HCT116 (cell line): ENCODE measurements around the gene SH3PXD2A. TPM values are rescaled to one million over a fixed set of nuclear protein-coding genes. Genes with fewer than 3 reads are reported as not detected.

Source experiments
- ATAC-seq: fragments of 200-7000 bp; cut with Tn5 transposase; 2 replicates; pipeline ENCODE4 v1.9.1; 2020; ENCODE audit warnings: mild to moderate bottlenecking, moderate library complexity
- BruUV-seq: library from RNA; stranded (reverse); fragments of 400-500 nt; replicated peaks from 2 replicates; lab custom pipeline; 2021; lab: Mats Ljungman, UMichigan
- CTCF ChIA-PET: fragments of 300-600 bp; sonication (Branson Sonifier 250); formaldehyde crosslinking; loops from one replicate; lab custom pipeline; 2021; ENCODE audit warnings: antibody characterized with exemption; lab: Charles Lee
- POLR2A ChIA-PET: fragments of 300-600, 350-600 bp; sonication (Branson Sonifier 250); formaldehyde crosslinking; loops from one replicate; lab custom pipeline; 2021; ENCODE audit warnings: antibody characterized with exemption; lab: Charles Lee
- RAD21 ChIA-PET, 2 experiments: fragments of 300-600 bp; sonication (Branson Sonifier 250); formaldehyde crosslinking; loops; one replicate each; lab custom pipeline; 2023; ENCODE audit warnings: low total read pairs in 2 of 2; ENCODE audit not compliant: uncharacterized antibody in 2 of 2, unreplicated experiment in 2 of 2, low non-redundant PET in 1 of 2; lab: Charles Lee
- DNase-seq: peaks from one replicate; pipeline ENCODE4 v3.0.0-alpha.2; 2010; ENCODE audit warnings: low read depth, low spot score
- H2AFZ ChIP-seq: fragments of 200-600 bp; shearing (Covaris generic), sonication (generic); 2 replicates; pipeline ENCODE4 v1.6.1; 2017; ENCODE audit warnings: low read depth, mixed run types, mixed read lengths, antibody characterized with exemption, low read length; ENCODE audit not compliant: poor library complexity, severe bottlenecking
- H3K27ac ChIP-seq: 2 replicates; pipeline ENCODE4 v1.5.1; 2012; ENCODE audit warnings: low read depth, low read length
- H3K27me3 ChIP-seq: fragments of 200-600 bp; sonication (generic); 2 replicates; pipeline ENCODE4 v1.6.1; 2016; ENCODE audit warnings: mixed run types, low read length, mixed read lengths; ENCODE audit not compliant: insufficient read depth
- H3K36me3 ChIP-seq, 2 experiments: fragments of 200-500 bp in 1 of 2; fragments of 200-600 bp in 1 of 2; sonication (Bioruptor generic) in 1 of 2; sonication (generic) in 1 of 2; 2 replicates each; pipeline versions ENCODE4 v1.5.1 to v1.6.1; 2014 to 2016; ENCODE audit warnings: low read length in 2 of 2, inconsistent platforms in 1 of 2, mixed read lengths in 1 of 2, mixed run types in 1 of 2; ENCODE audit not compliant: insufficient read depth in 2 of 2, control insufficient read depth in 1 of 2
- H3K4me1 ChIP-seq, 2 experiments: fragments of 200-600 bp in 1 of 2; sonication (generic) in 1 of 2; 2 replicates each; pipeline versions ENCODE4 v1.5.1 to v1.6.1; 2012 to 2017; ENCODE audit warnings: low read length in 2 of 2, inconsistent platforms in 1 of 2, mild to moderate bottlenecking in 1 of 2, mixed read lengths in 1 of 2, mixed run types in 1 of 2, moderate library complexity in 1 of 2; ENCODE audit not compliant: insufficient read depth in 2 of 2, control insufficient read depth in 1 of 2
- H3K4me2 ChIP-seq: fragments of 200-600 bp; sonication (generic); 2 replicates; pipeline ENCODE4 v1.6.1; 2017; ENCODE audit warnings: mixed run types, low read length, mixed read lengths
- H3K4me3 ChIP-seq, 2 experiments: fragments of 200-600 bp in 1 of 2; sonication (generic) in 1 of 2; replicated peaks in 1 of 2; 2 replicates each; pipeline ENCODE4 v1.5.1; 2011 to 2016; ENCODE audit warnings: low read length in 2 of 2, control low read depth in 1 of 2, low read depth in 1 of 2, mild to moderate bottlenecking in 1 of 2, mixed read lengths in 1 of 2, mixed run types in 1 of 2
- H3K79me2 ChIP-seq: fragments of 200-600 bp; sonication (generic); 2 replicates; pipeline ENCODE4 v1.6.1; 2017; ENCODE audit warnings: mild to moderate bottlenecking, mixed run types, low read length, moderate library complexity, mixed read lengths; ENCODE audit not compliant: insufficient read depth
- H3K9ac ChIP-seq: fragments of 200-600 bp; sonication (generic); 2 replicates; pipeline ENCODE4 v1.6.1; 2016; ENCODE audit warnings: low read length, mixed read lengths
- H3K9me2 ChIP-seq: fragments of 200-600 bp; sonication (generic), shearing (Covaris generic); 2 replicates; pipeline ENCODE4 v1.6.1; 2017; ENCODE audit warnings: mixed run types, mild to moderate bottlenecking, moderate library complexity; ENCODE audit not compliant: insufficient read depth
- H3K9me3 ChIP-seq, 2 experiments: fragments of 200-500 bp in 1 of 2; fragments of 200-600 bp in 1 of 2; sonication (Bioruptor generic) in 1 of 2; sonication (generic) in 1 of 2; 2 replicates each; pipeline ENCODE4 v1.6.1; 2014 to 2017; ENCODE audit warnings: low read length in 2 of 2, mixed read lengths in 2 of 2, inconsistent platforms in 1 of 2, low read depth in 1 of 2, mild to moderate bottlenecking in 1 of 2, mixed run types in 1 of 2, moderate library complexity in 1 of 2; ENCODE audit not compliant: control insufficient read depth in 1 of 2, insufficient read depth in 1 of 2
- H4K20me1 ChIP-seq: fragments of 200-600 bp; sonication (generic), shearing (Covaris generic); 2 replicates; pipeline ENCODE4 v1.6.1; 2017; ENCODE audit warnings: mixed run types, mild to moderate bottlenecking, moderate library complexity; ENCODE audit not compliant: insufficient read depth
- CBX3 ChIP-seq: IDR thresholded peaks from 2 replicates; pipeline ENCODE4 v1.6.1; 2012; ENCODE audit warnings: low read depth
- CEBPB ChIP-seq: IDR thresholded peaks from 2 replicates; pipeline ENCODE4 v1.6.1; 2012; ENCODE audit warnings: low read depth
- CTCF ChIP-seq, 3 experiments: fragments of 200-600 bp in 1 of 3; sonication (generic) in 1 of 3; IDR thresholded peaks in 2 of 3; conservative IDR thresholded peaks in 1 of 3; 2 replicates each; pipeline ENCODE4 v1.5.1; 2012 to 2017; ENCODE audit warnings: low read depth in 2 of 3, low read length in 2 of 3, antibody characterized with exemption in 1 of 3, borderline replicate concordance in 1 of 3, control low read depth in 1 of 3, mild to moderate bottlenecking in 1 of 3, mixed read lengths in 1 of 3, mixed run types in 1 of 3, moderate library complexity in 1 of 3; ENCODE audit not compliant: insufficient read depth in 1 of 3
- ELF1 ChIP-seq: IDR thresholded peaks from 2 replicates; pipeline ENCODE4 v1.6.1; 2012; ENCODE audit warnings: low read depth, borderline replicate concordance
- EZH2 ChIP-seq: fragments of 200-600 bp; sonication (generic); IDR thresholded peaks from 2 replicates; pipeline ENCODE4 v1.6.1; 2017; ENCODE audit warnings: antibody characterized with exemption, mixed run types
- EZH2phosphoT487 ChIP-seq: fragments of 200-600 bp; IDR thresholded peaks from 2 replicates; pipeline ENCODE4 v1.6.1; 2018; ENCODE audit warnings: antibody characterized with exemption, borderline replicate concordance
- JUND ChIP-seq: IDR thresholded peaks from 2 replicates; pipeline ENCODE4 v1.6.1; 2012
- POLR2A ChIP-seq: IDR thresholded peaks from 2 replicates; pipeline ENCODE4 v1.7.0; 2011; ENCODE audit warnings: borderline replicate concordance; ENCODE audit not compliant: insufficient read depth, insufficient read length; ENCODE audit errors: extremely low read depth
- POLR2AphosphoS5 ChIP-seq: IDR thresholded peaks from 2 replicates; pipeline ENCODE4 v1.6.1; 2011; ENCODE audit warnings: mild to moderate bottlenecking, low read depth, low read length, moderate library complexity
- SP1 ChIP-seq: IDR thresholded peaks from 2 replicates; pipeline ENCODE4 v1.6.1; 2012; ENCODE audit warnings: low read depth
- SRF ChIP-seq: IDR thresholded peaks from 2 replicates; pipeline ENCODE4 v1.6.1; 2012; ENCODE audit warnings: low read depth
- YY1 ChIP-seq: IDR thresholded peaks from 2 replicates; pipeline ENCODE4 v1.6.1; 2011; ENCODE audit warnings: low read length, low read depth, moderate library complexity, mild to moderate bottlenecking; ENCODE audit not compliant: insufficient replicate concordance; ENCODE audit errors: extremely low read depth
- ZBTB33 ChIP-seq: IDR thresholded peaks from 2 replicates; pipeline ENCODE4 v1.6.1; 2011; ENCODE audit warnings: mild to moderate bottlenecking, low read length, moderate library complexity; ENCODE audit not compliant: insufficient replicate concordance; ENCODE audit errors: extremely low read depth
- ZFX ChIP-seq: fragments of 450-650 bp; IDR thresholded peaks from 2 replicates; pipeline ENCODE4 v1.6.1; 2017
- ZNF274 ChIP-seq: fragments of 200-500 bp; sonication (Bioruptor generic); IDR thresholded peaks from 2 replicates; pipeline ENCODE4 v1.6.1; 2014; ENCODE audit warnings: mild to moderate bottlenecking, low read depth, low read length, inconsistent platforms
- intact Hi-C: fragments of 100-400 bp; cut with micrococcal nuclease; formaldehyde crosslinking; loops from 2 replicates; pipeline ENCODE4 v1.10.0; 2022
- total RNA-seq: library from RNA; stranded (reverse); gene quantifications from one replicate; pipeline ENCODE4 v1.2.1, GENCODE V29; 2021; ENCODE audit not compliant: unreplicated experiment
- TF ChIP-seq, protein P1 (sequence below): IDR thresholded peaks from 2 replicates; pipeline ENCODE4 v1.6.1; 2012
- TF ChIP-seq, protein P2 (sequence below): IDR thresholded peaks from 2 replicates; pipeline ENCODE4 v1.6.1; 2012; ENCODE audit warnings: low read depth

Gene SH3PXD2A
- total RNA-seq, 1 experiment from 2014 or later: 8.7 TPM

GRCh38 chr10:103641326-103641725, 214.1 kb downstream of the SH3PXD2A start:
- POLR2A ChIA-PET: interaction anchor here (0.6 kb wide), 1 partner anchor 786 kb away, joined by 3 read pairs; no protein-coding TSS in a partner anchor

More at GRCh38 chr10:103641326-103641725, 214.1 kb downstream of the SH3PXD2A start:
- DNase-seq (no peak), ATAC-seq (no peak)
- no TSS peak for BruUV-seq
- Histone ChIP-seq H3K36me3 (no peaks in the 10 kb centered on the region), H3K79me2 (no peaks in the 10 kb centered on the region), H3K27me3 (no peaks in the 10 kb centered on the region), H3K9me3 (no peaks in the 10 kb centered on the region), H3K4me1 (peaks cover 3 to 14% of the 10 kb centered on the region in 2 experiments; a peak in 3 of 4 replicates), H2AFZ (no peak overlapping the region), H4K20me1 (no peaks in the 10 kb centered on the region), H3K4me2 (no peak overlapping the region), H3K9ac (no peak overlapping the region), H3K27ac (no peak overlapping the region), H3K9me2 (no peaks in the 10 kb centered on the region), H3K4me3 (no peak overlapping the region)
- TF ChIP-seq CBX3 (no peak), ZBTB33 (no peak), POLR2A (no peak), SP1 (no peak), ZNF274 (no peak), YY1 (no peak), SRF (no peak), ZFX (no peak), CTCF (IDR thresholded peaks at IDR 0.05 in 2 of 3, conservative IDR thresholded peaks at IDR 0.05 in 1 of 3; ENCODE audit: borderline replicate concordance in 1 of 3, insufficient read depth in 1 of 3, low read depth in 2 of 3, low read length in 2 of 3) (no peak), CEBPB (no peak), EZH2 (no peak), POLR2AphosphoS5 (no peak), ELF1 (no peak), JUND (no peak), EZH2phosphoT487 (no peak)
- TF ChIP-seq, protein P1, sequence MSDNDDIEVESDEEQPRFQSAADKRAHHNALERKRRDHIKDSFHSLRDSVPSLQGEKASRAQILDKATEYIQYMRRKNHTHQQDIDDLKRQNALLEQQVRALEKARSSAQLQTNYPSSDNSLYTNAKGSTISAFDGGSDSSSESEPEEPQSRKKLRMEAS: no peak
- TF ChIP-seq, protein P2, sequence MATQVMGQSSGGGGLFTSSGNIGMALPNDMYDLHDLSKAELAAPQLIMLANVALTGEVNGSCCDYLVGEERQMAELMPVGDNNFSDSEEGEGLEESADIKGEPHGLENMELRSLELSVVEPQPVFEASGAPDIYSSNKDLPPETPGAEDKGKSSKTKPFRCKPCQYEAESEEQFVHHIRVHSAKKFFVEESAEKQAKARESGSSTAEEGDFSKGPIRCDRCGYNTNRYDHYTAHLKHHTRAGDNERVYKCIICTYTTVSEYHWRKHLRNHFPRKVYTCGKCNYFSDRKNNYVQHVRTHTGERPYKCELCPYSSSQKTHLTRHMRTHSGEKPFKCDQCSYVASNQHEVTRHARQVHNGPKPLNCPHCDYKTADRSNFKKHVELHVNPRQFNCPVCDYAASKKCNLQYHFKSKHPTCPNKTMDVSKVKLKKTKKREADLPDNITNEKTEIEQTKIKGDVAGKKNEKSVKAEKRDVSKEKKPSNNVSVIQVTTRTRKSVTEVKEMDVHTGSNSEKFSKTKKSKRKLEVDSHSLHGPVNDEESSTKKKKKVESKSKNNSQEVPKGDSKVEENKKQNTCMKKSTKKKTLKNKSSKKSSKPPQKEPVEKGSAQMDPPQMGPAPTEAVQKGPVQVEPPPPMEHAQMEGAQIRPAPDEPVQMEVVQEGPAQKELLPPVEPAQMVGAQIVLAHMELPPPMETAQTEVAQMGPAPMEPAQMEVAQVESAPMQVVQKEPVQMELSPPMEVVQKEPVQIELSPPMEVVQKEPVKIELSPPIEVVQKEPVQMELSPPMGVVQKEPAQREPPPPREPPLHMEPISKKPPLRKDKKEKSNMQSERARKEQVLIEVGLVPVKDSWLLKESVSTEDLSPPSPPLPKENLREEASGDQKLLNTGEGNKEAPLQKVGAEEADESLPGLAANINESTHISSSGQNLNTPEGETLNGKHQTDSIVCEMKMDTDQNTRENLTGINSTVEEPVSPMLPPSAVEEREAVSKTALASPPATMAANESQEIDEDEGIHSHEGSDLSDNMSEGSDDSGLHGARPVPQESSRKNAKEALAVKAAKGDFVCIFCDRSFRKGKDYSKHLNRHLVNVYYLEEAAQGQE: no peak
- CTCF ChIA-PET: no interaction called here
- RAD21 ChIA-PET: no interaction called here
- intact Hi-C loops: no loop called here
